Fibroblast of pulmonary artery (primary cell): ENCODE data around the gene CEACAM19.
"Not testable (repeated sequence)": the region's sequence is repeated elsewhere in the genome, so short reads cannot be mapped to it uniquely, and the experiment has no call there.

Experiments
- DNase-seq: peaks from one replicate; pipeline ENCODE4 v3.0.0-alpha.2; 2010; ENCODE audit warnings: low read depth
- H3K4me3 ChIP-seq: replicated peaks from 2 replicates; pipeline ENCODE4 v1.5.1; 2011; ENCODE audit warnings: low read depth, mild to moderate bottlenecking, control low read depth, low read length, moderate library complexity
- TF ChIP-seq, protein P1 (sequence below): IDR thresholded peaks from 2 replicates; pipeline ENCODE4 v1.5.1; 2011; ENCODE audit warnings: mild to moderate bottlenecking, control low read depth, low read length, inconsistent platforms; ENCODE audit errors: missing control alignments

The CEACAM19 gene

GRCh38 chr19:44675521-44675920 is 4.2 kb downstream of the CEACAM19 start:
- DNase-seq: no peak
- no peak overlapping the region for H3K4me3 ChIP-seq
- TF ChIP-seq, protein P1, sequence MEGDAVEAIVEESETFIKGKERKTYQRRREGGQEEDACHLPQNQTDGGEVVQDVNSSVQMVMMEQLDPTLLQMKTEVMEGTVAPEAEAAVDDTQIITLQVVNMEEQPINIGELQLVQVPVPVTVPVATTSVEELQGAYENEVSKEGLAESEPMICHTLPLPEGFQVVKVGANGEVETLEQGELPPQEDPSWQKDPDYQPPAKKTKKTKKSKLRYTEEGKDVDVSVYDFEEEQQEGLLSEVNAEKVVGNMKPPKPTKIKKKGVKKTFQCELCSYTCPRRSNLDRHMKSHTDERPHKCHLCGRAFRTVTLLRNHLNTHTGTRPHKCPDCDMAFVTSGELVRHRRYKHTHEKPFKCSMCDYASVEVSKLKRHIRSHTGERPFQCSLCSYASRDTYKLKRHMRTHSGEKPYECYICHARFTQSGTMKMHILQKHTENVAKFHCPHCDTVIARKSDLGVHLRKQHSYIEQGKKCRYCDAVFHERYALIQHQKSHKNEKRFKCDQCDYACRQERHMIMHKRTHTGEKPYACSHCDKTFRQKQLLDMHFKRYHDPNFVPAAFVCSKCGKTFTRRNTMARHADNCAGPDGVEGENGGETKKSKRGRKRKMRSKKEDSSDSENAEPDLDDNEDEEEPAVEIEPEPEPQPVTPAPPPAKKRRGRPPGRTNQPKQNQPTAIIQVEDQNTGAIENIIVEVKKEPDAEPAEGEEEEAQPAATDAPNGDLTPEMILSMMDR: no peak

DNA sequence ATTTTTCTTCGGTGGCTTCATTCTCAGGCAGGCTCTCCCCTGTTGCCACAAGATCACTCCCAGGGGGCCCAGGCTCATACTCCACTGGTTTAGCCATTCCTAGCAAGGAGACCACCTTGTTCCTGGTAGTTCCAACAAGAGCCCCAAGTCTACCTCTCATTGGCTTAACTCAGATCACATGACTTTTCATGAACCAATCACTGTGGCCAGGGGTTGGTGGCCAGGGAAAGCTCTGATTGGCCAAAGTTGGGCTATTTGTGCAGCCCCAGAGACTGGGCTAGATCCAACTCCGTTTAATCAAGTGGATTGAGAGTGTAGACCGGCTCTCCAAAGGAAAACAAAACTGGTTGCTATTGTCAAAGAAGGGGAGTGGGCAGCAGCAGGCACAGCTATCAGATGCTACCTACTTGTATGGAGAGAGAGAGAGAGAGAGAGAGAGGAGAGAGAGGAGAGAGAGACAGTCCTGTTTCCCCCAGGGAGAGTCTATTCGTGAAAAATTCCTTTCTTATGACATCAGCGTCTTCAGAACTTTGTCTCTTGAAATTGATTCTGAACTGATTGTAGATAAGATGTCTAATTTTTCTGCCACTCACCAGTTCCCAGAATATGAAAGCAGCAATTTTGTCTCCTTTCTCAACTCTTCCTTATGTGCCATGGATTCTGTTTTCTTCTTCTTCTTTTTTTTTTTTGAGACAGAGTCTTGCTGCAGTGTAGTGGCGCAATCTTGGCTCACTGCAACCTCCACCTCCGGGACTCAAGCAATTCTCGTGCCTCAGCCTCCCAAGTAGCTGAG is 5.9 kb downstream of the CEACAM19 start:
- DNase-seq: peak; percentile 62
- no peak overlapping the region for H3K4me3 ChIP-seq
- TF ChIP-seq, protein P1: no peak

- TF ChIP-seq, protein P1: no peak
- no peak for DNase-seq
- no peak overlapping the region for H3K4me3 ChIP-seq
These were observed 9.3 kb downstream of the CEACAM19 start for GRCh38 chr19:44680536-44680935.

DNA sequence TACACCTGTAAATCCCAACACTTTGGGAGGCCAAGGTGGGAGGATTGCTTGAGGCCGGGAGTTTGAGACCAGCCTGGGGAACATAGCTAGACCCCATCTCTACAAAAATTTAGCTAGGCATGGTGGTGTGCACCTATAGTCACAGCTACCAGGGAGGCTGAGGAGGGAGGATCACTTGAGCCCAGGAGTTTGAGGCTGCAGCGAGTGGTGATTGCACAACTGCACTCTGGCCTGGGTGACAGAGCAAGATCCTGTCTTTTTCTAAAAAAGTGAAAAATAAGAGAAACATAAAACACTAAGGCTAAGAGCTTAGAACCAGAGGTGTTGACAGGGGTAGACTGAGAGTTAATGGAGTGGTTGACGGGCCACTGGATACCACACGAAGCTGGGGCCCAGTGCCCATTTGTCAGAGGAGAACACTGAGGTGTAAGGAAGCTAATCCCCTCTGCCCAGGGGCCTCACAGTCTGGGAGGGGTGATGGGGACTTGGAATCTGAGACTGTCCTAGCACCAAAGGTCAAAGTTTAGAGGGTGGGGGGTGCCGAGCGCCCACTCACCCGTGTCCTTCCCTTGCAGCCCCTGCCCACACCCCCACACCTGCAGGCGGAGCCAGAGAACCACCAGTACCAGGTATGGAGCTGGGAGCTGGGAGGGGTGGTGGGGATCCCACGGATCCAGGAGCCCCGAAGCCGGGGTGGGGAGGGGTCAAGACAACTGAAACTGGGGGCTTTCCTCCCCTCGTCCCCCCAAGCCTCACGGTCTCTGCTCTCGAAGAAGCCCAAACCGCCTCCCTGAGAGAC is 10.9 kb downstream of the CEACAM19 start:
- no peak overlapping the region for H3K4me3 ChIP-seq
- TF ChIP-seq, protein P1: no peak
- no peak for DNase-seq

DNA sequence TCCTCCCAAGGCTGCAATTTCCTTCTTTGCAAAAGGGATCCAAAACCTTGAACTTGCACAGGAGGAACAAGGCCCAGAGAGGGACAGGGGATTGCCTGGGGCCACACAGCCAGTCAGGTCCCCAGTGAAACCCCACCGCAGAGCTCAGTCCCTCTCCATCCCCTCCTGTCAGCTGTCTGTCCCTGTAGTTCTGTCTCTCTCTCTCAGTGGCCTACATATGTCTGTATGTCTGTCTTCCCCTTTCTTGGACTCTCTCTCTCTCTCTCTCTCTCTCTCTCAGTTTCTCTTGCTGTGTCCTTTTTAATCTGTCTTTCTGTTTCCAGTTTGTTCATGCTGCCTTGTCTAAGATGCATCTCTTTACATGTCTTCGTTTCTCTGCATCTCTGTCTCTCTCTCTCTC is 11.5 kb downstream of the CEACAM19 start:
- TF ChIP-seq, protein P1: no peak
- DNase-seq: no peak
- no peak overlapping the region for H3K4me3 ChIP-seq

DNA sequence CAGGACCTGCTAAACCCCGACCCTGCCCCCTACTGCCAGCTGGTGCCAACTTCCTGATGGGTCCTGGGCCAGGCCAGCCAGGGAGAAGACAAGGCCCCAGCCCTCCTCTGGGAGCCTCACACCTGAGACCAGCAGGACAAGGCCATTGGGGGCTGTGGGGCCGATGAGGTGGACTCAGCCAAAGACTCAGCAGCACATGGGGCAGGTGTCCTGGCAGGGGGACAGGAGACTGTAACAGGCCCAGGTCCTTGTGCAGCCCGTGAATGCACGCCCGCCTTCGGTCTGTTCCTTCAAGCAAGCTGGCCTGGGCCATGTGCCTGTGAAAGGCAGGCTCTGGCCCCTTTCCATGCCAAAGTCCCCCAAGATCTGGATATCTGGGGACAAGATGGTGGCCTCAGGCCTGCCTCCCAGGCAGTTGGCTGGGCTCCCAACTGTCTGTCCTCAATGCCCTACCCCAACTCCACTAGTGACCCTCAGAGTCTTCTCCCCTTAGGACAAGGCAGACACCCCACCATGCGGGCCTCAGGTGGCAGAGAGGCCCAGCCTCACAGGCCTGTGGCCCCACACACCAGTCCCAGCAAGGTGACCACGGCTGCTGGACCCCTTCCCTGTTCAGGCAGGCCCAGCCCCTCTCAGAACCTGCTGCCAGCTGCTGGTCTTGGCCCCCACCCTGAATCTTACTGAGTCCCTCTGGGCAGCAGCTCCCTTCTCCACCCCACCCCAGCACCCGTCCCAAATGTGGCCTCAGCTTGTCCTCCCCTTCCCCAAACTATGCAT is 12.3 kb downstream of the CEACAM19 start:
- DNase-seq: no peak
- H3K4me3 ChIP-seq: no peak overlapping the region
- TF ChIP-seq, protein P1: no peak

DNA sequence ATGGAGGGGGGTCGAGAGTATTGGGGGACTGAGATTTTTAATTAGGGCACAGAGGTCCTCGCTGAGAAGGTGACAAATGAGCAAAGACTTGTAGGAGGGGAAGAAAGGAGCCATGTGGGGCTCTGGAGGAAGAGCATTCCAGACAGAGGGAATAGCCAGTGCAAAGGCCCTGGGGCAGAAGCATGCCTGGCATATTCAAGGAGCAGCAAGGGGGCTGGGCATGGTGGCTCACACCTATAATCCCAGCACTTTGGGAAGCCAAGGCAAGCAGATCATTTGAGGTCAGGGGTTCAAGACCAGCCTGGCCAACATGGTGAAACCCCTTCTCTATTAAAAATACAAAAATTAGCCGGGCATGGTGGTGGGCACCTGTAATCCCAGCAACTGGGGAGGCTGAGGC is 13.1 kb downstream of the CEACAM19 start:
- not testable (repeated sequence) for H3K4me3 ChIP-seq

More for the DNA sequence above, 13.1 kb downstream of the CEACAM19 start:
- DNase-seq: not testable (repeated sequence)
